ENCODE data around the gene SH3RF2. TPM values are rescaled to one million over a fixed set of nuclear protein-coding genes. Genes with fewer than 3 reads are reported as not detected.

Gene SH3RF2
- total and polyA plus RNA-seq, 4 experiments from 2014 or later = not detected

DNA sequence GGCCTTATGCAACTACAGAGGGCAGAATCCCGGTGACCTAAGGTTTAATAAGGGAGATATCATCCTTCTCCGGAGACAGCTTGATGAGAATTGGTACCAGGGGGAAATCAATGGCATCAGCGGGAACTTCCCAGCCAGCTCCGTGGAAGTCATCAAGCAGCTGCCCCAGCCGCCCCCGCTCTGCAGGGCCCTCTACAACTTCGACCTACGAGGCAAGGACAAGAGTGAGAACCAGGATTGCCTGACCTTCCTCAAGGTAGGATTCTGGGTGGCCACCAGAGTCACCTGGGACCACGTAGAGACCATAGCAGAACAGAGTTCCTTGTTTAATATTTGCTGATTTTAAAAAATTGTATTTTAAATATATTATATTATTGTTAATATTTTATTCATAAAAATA lies 63.7 kb downstream of the SH3RF2 start:
- peaks cover 0 to 5% (median 0%) of the 10 kb centered on the region in 8 donors for H3K9me3 Mint-ChIP-seq
- Histone ChIP-seq H3K9me3 (ENCODE audit: control insufficient read depth in 1 of 2, low read length in 2 of 2) (no peaks in the 10 kb centered on the region), H3K27me3 (ENCODE audit: insufficient read depth, low read length) (no peaks in the 10 kb centered on the region), H3K27ac (ENCODE audit: low read depth, low read length) (no peak overlapping the region), H3K4me3 (ENCODE audit: low read length in 2 of 2) (no peak overlapping the region), H3K4me1 (ENCODE audit: insufficient read depth, low read length) (no peaks in the 10 kb centered on the region), H3K36me3 (ENCODE audit: insufficient read depth, low read length) (no peaks in the 10 kb centered on the region)
- CTCF ChIA-PET (ENCODE audit: partially characterized antibody) = no interaction called here
- no peak overlapping the region for H3K27ac Mint-ChIP-seq
- peaks cover 0 to 3% of the 10 kb centered on the region in 2 donors for H3K27me3 Mint-ChIP-seq
- no peaks in the 10 kb centered on the region for H3K36me3 Mint-ChIP-seq
- H3K4me3 Mint-ChIP-seq = no peak overlapping the region
- intact Hi-C loops (cut with micrococcal nuclease) = no loop called here
- POLR2A ChIA-PET (ENCODE audit: partially characterized antibody) = no interaction called here
- DNase-seq = no peak
- no peaks in the 10 kb centered on the region for H3K4me1 Mint-ChIP-seq

DNA sequence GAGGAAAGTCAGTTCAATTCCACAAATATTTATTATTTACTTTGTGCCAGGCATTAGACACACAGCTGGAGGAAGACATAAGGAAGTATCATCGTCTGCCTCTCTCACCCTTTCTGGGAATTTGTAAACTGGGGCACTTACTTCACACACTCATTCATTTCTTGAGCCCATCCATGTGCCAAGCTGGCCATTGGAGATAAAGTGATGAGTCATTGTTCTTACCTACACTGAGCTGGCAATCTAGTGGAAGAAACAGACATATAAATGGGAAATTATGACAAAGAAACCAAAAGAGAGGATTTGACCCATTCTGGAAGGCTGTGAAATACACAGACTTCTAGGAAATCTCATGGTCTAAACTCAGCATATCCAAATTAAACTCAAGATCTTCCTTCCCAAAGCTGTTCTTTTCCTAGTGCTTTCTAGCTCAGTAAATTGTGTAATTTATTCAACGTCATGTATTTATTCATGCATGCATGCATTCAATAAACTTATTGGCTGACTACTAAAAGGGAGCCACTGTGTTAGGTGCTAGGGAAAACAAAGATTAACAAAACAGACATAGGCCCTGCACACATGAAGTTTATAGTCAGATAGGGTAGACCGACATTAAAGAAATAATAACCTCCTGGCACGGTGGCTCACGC lies 65.3 kb downstream of the SH3RF2 start:
- H3K27me3 ChIP-seq (ENCODE audit: insufficient read depth, low read length) = no peaks in the 10 kb centered on the region
- Mint-ChIP-seq H3K4me1 (no peaks in the 10 kb centered on the region), H3K4me3 (no peak overlapping the region), H3K27me3 (peaks cover 0 to 3% of the 10 kb centered on the region in 2 donors), H3K36me3 (no peaks in the 10 kb centered on the region), H3K9me3 (peaks cover 0 to 5% (median 0%) of the 10 kb centered on the region in 8 donors), H3K27ac (no peak overlapping the region)
- no peaks in the 10 kb centered on the region for H3K4me1 ChIP-seq (ENCODE audit: insufficient read depth, low read length)
- no peak overlapping the region for H3K4me3 ChIP-seq (ENCODE audit: low read length in 2 of 2)
- no peak overlapping the region for H3K27ac ChIP-seq (ENCODE audit: low read depth, low read length)
- no peaks in the 10 kb centered on the region for H3K9me3 ChIP-seq (ENCODE audit: control insufficient read depth in 1 of 2, low read length in 2 of 2)
- ChIA-PET CTCF (ENCODE audit: partially characterized antibody) (no interaction called here), POLR2A (ENCODE audit: partially characterized antibody) (no interaction called here)
- H3K36me3 ChIP-seq (ENCODE audit: insufficient read depth, low read length) = no peaks in the 10 kb centered on the region
- intact Hi-C loops (cut with micrococcal nuclease) = no loop called here
- no peak for DNase-seq

DNA sequence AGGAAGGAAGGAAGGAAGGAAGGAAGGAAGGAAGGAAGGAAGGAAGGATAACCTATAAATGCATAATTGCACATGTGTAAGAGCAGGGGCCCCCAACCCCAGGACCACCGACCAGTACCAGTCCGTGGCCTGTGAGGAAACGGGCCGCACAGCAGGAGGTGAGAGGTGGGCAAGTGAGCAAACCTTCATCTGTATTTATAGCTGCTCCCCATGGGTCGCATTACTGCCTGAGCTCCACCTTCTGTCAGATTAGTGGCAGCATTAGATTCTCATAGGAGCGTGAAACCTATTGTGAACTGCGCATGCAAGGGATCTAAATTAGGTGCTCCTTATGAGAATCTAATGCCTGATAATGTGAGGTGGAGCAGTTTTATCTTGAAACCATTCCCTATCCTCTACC lies 66.1 kb downstream of the SH3RF2 start:
- peaks cover 0 to 2% of the 10 kb centered on the region in 2 donors for H3K27me3 Mint-ChIP-seq
- POLR2A ChIA-PET (ENCODE audit: partially characterized antibody) = no interaction called here
- no peaks in the 10 kb centered on the region for H3K36me3 ChIP-seq (ENCODE audit: insufficient read depth, low read length)
- H3K9me3 ChIP-seq (ENCODE audit: control insufficient read depth in 1 of 2, low read length in 2 of 2) = no peaks in the 10 kb centered on the region
- H3K27me3 ChIP-seq (ENCODE audit: insufficient read depth, low read length) = no peaks in the 10 kb centered on the region
- no peak for DNase-seq
- intact Hi-C loops (cut with micrococcal nuclease) = no loop called here
- H3K27ac Mint-ChIP-seq = no peak overlapping the region
- peaks cover 0 to 5% (median 0%) of the 10 kb centered on the region in 8 donors for H3K9me3 Mint-ChIP-seq
- H3K27ac ChIP-seq (ENCODE audit: low read depth, low read length) = no peak overlapping the region
- H3K4me3 Mint-ChIP-seq = no peak overlapping the region
- H3K36me3 Mint-ChIP-seq = no peaks in the 10 kb centered on the region
- no peaks in the 10 kb centered on the region for H3K4me1 Mint-ChIP-seq
- H3K4me1 ChIP-seq (ENCODE audit: insufficient read depth, low read length) = no peaks in the 10 kb centered on the region
- CTCF ChIA-PET (ENCODE audit: partially characterized antibody) = no interaction called here
- no peak overlapping the region for H3K4me3 ChIP-seq (ENCODE audit: low read length in 2 of 2)

DNA sequence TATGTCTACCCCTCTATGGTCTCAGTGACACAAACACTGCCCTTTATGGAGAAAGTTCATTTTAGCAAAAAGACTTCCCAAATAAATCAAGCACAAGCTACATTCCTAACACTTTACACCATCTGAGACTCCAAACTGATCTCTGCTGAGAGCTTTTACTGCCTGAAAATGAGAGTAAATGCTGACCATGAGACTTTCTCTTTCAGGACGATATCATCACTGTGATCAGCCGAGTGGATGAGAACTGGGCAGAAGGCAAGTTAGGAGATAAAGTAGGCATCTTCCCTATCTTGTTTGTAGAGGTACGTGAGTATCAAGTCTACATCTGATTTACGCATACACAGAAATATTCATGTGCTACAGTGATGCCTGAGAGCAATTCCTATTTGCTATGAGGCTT lies 67.5 kb downstream of the SH3RF2 start:
- Histone ChIP-seq H3K27ac (ENCODE audit: low read depth, low read length) (no peak overlapping the region), H3K36me3 (ENCODE audit: insufficient read depth, low read length) (no peaks in the 10 kb centered on the region), H3K4me1 (ENCODE audit: insufficient read depth, low read length) (no peaks in the 10 kb centered on the region), H3K9me3 (ENCODE audit: control insufficient read depth in 1 of 2, low read length in 2 of 2) (no peaks in the 10 kb centered on the region), H3K27me3 (ENCODE audit: insufficient read depth, low read length) (no peaks in the 10 kb centered on the region), H3K4me3 (ENCODE audit: low read length in 2 of 2) (no peak overlapping the region)
- CTCF ChIA-PET (ENCODE audit: partially characterized antibody) = no interaction called here
- Mint-ChIP-seq H3K4me3 (no peak overlapping the region), H3K36me3 (no peaks in the 10 kb centered on the region), H3K9me3 (peaks cover 0 to 5% (median 0%) of the 10 kb centered on the region in 8 donors), H3K27me3 (no peaks in the 10 kb centered on the region), H3K4me1 (no peaks in the 10 kb centered on the region), H3K27ac (no peak overlapping the region)
- no peak for DNase-seq
- intact Hi-C loops (cut with micrococcal nuclease) = no loop called here
- POLR2A ChIA-PET (ENCODE audit: partially characterized antibody) = no interaction called here

DNA sequence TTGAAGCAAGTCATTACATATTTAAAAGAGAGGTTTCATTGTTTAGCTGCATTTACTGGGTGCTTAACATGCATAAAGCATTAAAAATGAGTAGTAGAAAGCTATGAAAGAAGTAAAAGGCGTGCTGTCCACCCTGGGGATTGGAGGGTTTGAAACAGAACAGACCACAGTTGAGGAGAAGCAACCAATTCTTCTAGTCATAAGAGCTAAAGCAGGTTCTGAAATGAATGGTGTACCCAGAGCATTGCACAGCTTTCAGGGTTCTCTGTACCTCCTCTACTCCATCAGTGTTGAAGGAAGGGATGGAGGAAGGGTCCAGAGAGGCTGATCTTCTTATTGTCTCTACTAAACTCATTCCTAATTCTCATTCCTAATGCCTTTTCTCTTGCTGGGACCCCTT lies 68.9 kb downstream of the SH3RF2 start:
- no peaks in the 10 kb centered on the region for H3K4me1 Mint-ChIP-seq
- H3K27ac Mint-ChIP-seq = no peak overlapping the region
- CTCF ChIA-PET (ENCODE audit: partially characterized antibody) = no interaction called here
- intact Hi-C loops (cut with micrococcal nuclease) = no loop called here
- peaks cover 0 to 5% (median under 1%) of the 10 kb centered on the region in 8 donors for H3K9me3 Mint-ChIP-seq
- H3K27ac ChIP-seq (ENCODE audit: low read depth, low read length) = no peak overlapping the region
- no peaks in the 10 kb centered on the region for H3K4me1 ChIP-seq (ENCODE audit: insufficient read depth, low read length)
- H3K4me3 Mint-ChIP-seq = no peak overlapping the region
- POLR2A ChIA-PET (ENCODE audit: partially characterized antibody) = no interaction called here
- H3K4me3 ChIP-seq (ENCODE audit: low read length in 2 of 2) = no peak overlapping the region
- no peaks in the 10 kb centered on the region for H3K9me3 ChIP-seq (ENCODE audit: control insufficient read depth in 1 of 2, low read length in 2 of 2)
- H3K27me3 ChIP-seq (ENCODE audit: insufficient read depth, low read length) = no peaks in the 10 kb centered on the region
- H3K36me3 Mint-ChIP-seq = no peaks in the 10 kb centered on the region
- H3K36me3 ChIP-seq (ENCODE audit: insufficient read depth, low read length) = no peaks in the 10 kb centered on the region
- DNase-seq = no peak
- no peaks in the 10 kb centered on the region for H3K27me3 Mint-ChIP-seq

DNA sequence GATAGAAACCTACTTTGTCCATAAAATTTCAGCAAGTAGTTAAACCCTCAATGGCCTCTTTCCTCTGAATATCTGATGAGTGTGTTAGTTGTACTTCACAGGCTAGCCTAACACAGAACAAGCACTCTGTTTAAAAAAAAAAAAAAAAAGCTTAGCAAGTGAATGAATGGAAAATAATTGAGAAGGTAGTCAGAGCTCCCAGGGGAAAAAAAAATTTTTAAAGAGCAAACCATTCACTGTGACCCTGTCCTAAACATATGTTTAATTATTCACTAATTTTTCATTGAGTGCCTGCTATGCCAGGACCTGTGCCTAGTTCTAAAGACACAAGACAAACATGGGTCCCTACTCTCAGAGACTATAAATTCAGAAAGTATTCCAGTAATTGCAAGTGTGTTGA lies 69.3 kb downstream of the SH3RF2 start:
- Histone ChIP-seq H3K27ac (ENCODE audit: low read depth, low read length) (no peak overlapping the region), H3K36me3 (ENCODE audit: insufficient read depth, low read length) (no peaks in the 10 kb centered on the region), H3K27me3 (ENCODE audit: insufficient read depth, low read length) (no peaks in the 10 kb centered on the region), H3K4me3 (ENCODE audit: low read length in 2 of 2) (no peak overlapping the region), H3K9me3 (ENCODE audit: control insufficient read depth in 1 of 2, low read length in 2 of 2) (no peaks in the 10 kb centered on the region), H3K4me1 (ENCODE audit: insufficient read depth, low read length) (no peaks in the 10 kb centered on the region)
- Mint-ChIP-seq H3K27ac (no peak overlapping the region), H3K9me3 (peaks cover 0 to 4% (median 1%) of the 10 kb centered on the region in 8 donors), H3K36me3 (no peaks in the 10 kb centered on the region), H3K27me3 (no peaks in the 10 kb centered on the region), H3K4me3 (no peak overlapping the region), H3K4me1 (no peaks in the 10 kb centered on the region)
- DNase-seq = no peak
- ChIA-PET CTCF (ENCODE audit: partially characterized antibody) (no interaction called here), POLR2A (ENCODE audit: partially characterized antibody) (no interaction called here)
- intact Hi-C loops (cut with micrococcal nuclease) = no loop called here

DNA sequence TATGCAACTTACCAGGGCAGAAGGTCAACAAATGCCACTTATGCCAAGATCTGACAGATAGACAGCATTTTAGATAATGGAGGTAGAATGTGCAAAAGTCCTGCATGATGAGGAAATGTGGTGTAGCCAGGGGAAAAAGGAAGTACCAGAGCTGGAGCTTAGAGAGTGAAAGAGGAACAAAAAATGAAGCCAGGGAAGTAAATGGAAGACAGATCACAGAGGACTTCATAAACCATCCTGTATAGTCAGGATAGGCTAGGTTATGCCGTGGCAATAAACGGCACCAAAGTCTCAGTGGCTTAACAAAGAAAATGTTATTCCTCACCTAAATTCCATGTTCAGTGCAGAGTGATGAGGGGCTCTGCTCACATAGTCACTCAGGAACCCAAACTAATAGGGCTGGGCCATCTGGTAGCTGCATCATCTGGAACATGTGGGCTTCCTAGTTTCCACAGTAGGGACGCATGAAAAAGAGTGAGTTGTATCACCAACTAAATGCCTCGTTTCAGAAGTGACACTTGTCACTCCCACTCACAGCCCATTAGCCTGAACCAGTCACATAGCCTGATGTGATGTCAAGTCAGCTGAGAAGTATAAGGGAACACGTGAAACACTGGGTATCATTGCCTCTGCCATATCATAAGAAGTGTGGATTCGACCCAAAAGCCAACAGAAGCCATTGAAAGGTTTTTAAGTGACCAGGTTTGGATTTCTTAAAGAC lies 70.3 kb downstream of the SH3RF2 start:
- no peaks in the 10 kb centered on the region for H3K4me1 ChIP-seq (ENCODE audit: insufficient read depth, low read length)
- no peak for DNase-seq
- Mint-ChIP-seq H3K4me3 (no peak overlapping the region), H3K9me3 (peaks cover 0 to 8% (median 1%) of the 10 kb centered on the region in 8 donors), H3K4me1 (no peaks in the 10 kb centered on the region), H3K27ac (no peak overlapping the region), H3K27me3 (no peaks in the 10 kb centered on the region), H3K36me3 (no peaks in the 10 kb centered on the region)
- no peaks in the 10 kb centered on the region for H3K36me3 ChIP-seq (ENCODE audit: insufficient read depth, low read length)
- ChIA-PET CTCF (ENCODE audit: partially characterized antibody) (no interaction called here), POLR2A (ENCODE audit: partially characterized antibody) (no interaction called here)
- no peak overlapping the region for H3K4me3 ChIP-seq (ENCODE audit: low read length in 2 of 2)
- no peak overlapping the region for H3K27ac ChIP-seq (ENCODE audit: low read depth, low read length)
- H3K9me3 ChIP-seq (ENCODE audit: control insufficient read depth in 1 of 2, low read length in 2 of 2) = no peaks in the 10 kb centered on the region
- no peaks in the 10 kb centered on the region for H3K27me3 ChIP-seq (ENCODE audit: insufficient read depth, low read length)
- intact Hi-C loops (cut with micrococcal nuclease) = no loop called here
